ENCODE data around the gene PNPLA5.

The PNPLA5 gene

GRCh38 chr22:43853328-43853931, 38.4 kb downstream of the PNPLA5 start:
- no peak for DNase-seq

GRCh38 chr22:43852573-43853327, 39.1 kb downstream of the PNPLA5 start:
- DNase-seq = no peak

- no peak for DNase-seq
These were observed 39.9 kb downstream of the PNPLA5 start for GRCh38 chr22:43851979-43852307.

- DNase-seq = no peak
These were observed 40.5 kb downstream of the PNPLA5 start for GRCh38 chr22:43851058-43851978.

- no peak for DNase-seq
These were observed 41.3 kb downstream of the PNPLA5 start for GRCh38 chr22:43850529-43850928.

- DNase-seq = no peak
These were observed 42.1 kb downstream of the PNPLA5 start for GRCh38 chr22:43849731-43850130.

- no peak for DNase-seq
These were observed 43.2 kb downstream of the PNPLA5 start for GRCh38 chr22:43848366-43849171.

GRCh38 chr22:43847376-43848289, 44.2 kb downstream of the PNPLA5 start:
- no peak for DNase-seq

- no peak for DNase-seq
These were observed 44.8 kb downstream of the PNPLA5 start for GRCh38 chr22:43846966-43847365.

- no peak for DNase-seq
These were observed 45.8 kb downstream of the PNPLA5 start for GRCh38 chr22:43845981-43846380.

- no peak for DNase-seq
These were observed 47.0 kb downstream of the PNPLA5 start for GRCh38 chr22:43844560-43845545.

GRCh38 chr22:43843783-43844530, 47.9 kb downstream of the PNPLA5 start:
- DNase-seq = no peak

GRCh38 chr22:43841742-43842141, 50.1 kb downstream of the PNPLA5 start:
- no peak for DNase-seq

- DNase-seq = no peak
These were observed 51.0 kb downstream of the PNPLA5 start for GRCh38 chr22:43840851-43841250.

GRCh38 chr22:43840431-43840830, 51.4 kb downstream of the PNPLA5 start:
- DNase-seq = no peak

- no peak for DNase-seq
These were observed 52.0 kb downstream of the PNPLA5 start for GRCh38 chr22:43839781-43840180.

- no peak for DNase-seq
These were observed 53.1 kb downstream of the PNPLA5 start for GRCh38 chr22:43838571-43839307.

GRCh38 chr22:43838161-43838560, 53.7 kb downstream of the PNPLA5 start:
- no peak for DNase-seq

- DNase-seq = no peak
These were observed 54.1 kb downstream of the PNPLA5 start for GRCh38 chr22:43837666-43838065.

Data from NCI-H1436 (cell line).